ENCODE measurements around the gene HSPA6.
"Not testable (repeated sequence)": the region's sequence is repeated elsewhere in the genome, so short reads cannot be mapped to it uniquely, and the experiment has no call there.

HSPA6 gene

DNA sequence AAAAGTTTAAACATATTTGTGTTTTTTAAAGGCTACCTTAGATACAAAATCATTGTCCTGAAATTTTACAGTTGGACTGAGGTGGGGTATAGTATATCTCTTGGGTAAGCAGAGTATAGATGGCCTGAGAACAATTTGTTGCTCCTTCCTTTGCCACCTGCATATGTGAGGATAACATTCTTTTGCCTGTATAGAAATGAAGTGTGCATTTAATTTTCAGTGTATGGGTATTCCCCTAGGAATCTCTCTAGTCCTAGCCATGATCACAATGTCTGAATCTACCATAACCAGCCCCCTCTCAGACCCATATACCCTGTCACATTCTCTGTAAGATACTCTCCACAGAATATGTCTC lies 21.0 kb upstream of the HSPA6 start:
- CTCF ChIA-PET, result interaction anchor here (1.8 kb wide), 1 partner anchor 16 kb away, joined by 9 read pairs; no protein-coding TSS in a partner anchor
- no peak for DNase-seq (ENCODE audit: extremely low spot score)
- TF ChIP-seq, protein P1, sequence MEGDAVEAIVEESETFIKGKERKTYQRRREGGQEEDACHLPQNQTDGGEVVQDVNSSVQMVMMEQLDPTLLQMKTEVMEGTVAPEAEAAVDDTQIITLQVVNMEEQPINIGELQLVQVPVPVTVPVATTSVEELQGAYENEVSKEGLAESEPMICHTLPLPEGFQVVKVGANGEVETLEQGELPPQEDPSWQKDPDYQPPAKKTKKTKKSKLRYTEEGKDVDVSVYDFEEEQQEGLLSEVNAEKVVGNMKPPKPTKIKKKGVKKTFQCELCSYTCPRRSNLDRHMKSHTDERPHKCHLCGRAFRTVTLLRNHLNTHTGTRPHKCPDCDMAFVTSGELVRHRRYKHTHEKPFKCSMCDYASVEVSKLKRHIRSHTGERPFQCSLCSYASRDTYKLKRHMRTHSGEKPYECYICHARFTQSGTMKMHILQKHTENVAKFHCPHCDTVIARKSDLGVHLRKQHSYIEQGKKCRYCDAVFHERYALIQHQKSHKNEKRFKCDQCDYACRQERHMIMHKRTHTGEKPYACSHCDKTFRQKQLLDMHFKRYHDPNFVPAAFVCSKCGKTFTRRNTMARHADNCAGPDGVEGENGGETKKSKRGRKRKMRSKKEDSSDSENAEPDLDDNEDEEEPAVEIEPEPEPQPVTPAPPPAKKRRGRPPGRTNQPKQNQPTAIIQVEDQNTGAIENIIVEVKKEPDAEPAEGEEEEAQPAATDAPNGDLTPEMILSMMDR (IDR thresholded peaks at IDR 0.05; ENCODE audit: control extremely low read depth, extremely low read depth, low read depth, missing control alignments), result no peak
- POLR2A ChIA-PET, result no interaction called here

DNA sequence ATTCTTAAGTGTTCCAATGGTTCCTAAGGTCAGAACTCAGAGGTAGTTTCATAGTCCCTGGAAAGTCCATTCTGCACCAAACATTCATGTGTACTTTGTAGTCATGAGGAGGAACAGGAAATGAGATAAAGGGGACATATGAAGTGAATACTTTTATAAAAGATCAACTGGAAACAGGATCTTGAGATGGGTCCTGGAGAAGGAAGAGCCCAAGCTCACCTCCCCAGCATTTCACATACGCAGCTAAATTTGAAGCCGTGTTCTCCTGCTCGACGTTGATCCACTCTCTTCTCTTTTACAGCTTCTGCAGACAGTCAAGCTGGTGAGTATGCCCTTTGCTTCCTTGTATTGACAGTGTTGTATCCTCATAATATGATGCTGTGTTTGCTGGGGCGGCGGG lies 18.7 kb upstream of the HSPA6 start:
- ChIA-PET POLR2A (no interaction called here), CTCF (interaction anchor here (1.2 to 3.1 kb wide), 5 partner anchors 11 to 18 kb away, joined by 3 to 14 read pairs (median 7); no protein-coding TSS in a partner anchor)
- TF ChIP-seq, protein P1 (IDR thresholded peaks at IDR 0.05; ENCODE audit: control extremely low read depth, extremely low read depth, low read depth, missing control alignments), result no peak
- no peak for DNase-seq (ENCODE audit: extremely low spot score)

DNA sequence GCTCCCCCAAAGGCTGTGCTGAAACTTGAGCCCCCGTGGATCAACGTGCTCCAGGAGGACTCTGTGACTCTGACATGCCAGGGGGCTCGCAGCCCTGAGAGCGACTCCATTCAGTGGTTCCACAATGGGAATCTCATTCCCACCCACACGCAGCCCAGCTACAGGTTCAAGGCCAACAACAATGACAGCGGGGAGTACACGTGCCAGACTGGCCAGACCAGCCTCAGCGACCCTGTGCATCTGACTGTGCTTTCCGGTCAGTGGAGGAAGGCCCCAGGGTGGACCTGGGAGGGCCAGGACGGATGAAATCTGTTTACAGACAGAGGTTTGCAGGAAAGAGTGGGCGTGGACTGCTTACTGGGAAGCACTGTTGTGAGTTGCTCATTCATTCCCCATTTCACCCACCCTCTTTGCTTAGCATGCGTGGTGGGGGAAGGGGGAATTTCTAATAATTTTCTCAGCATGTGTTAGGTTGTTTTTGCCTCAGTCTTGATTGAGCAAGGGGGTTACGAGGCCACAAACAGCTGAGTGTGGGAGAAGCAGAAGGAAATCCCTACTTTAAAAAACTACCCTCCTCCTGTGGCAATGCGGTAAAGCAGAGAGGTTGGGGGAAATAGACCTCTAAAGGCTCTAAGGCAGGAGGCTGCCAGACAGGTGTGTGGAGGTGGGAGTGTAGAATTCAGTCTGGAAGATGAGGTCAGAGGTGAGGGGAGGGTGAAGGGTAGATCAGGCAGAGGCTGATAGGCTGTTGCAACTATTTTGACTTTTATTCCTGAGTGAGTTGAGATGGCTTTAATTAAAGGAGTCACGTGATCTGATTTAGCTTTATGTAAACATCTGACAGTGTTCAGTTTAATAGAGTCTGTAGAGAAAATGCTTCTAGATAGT lies 17.8 kb upstream of the HSPA6 start:
- POLR2A ChIA-PET, result no interaction called here
- CTCF ChIA-PET, result interaction anchor here (1.2 to 3.1 kb wide), 5 partner anchors 10 to 19 kb away, joined by 3 to 14 read pairs (median 7); no protein-coding TSS in a partner anchor
- TF ChIP-seq, protein P1 (IDR thresholded peaks at IDR 0.05; ENCODE audit: control extremely low read depth, extremely low read depth, low read depth, missing control alignments), result no peak
- no peak for DNase-seq (ENCODE audit: extremely low spot score)

DNA sequence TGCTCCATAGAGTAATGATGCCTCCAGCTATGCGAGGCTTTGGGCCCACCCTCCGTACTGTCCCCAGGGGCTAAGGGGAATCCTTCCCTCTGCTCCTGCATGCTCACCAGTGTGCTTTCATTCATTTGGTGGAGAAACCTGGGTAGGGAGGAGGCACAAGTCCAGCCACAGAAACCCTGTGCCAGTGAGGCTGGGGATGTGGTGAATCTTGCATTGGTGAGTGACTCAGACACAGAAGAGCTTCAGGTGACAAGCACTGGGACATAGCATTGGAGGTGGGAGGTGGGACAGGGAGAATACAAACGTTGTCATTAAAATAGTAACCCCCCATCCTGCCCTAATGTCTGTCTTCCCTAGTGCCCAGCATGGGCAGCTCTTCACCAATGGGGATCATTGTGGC lies 13.9 kb upstream of the HSPA6 start:
- DNase-seq (ENCODE audit: extremely low spot score), result no peak
- TF ChIP-seq, protein P1 (IDR thresholded peaks at IDR 0.05; ENCODE audit: control extremely low read depth, extremely low read depth, low read depth, missing control alignments), result no peak
- CTCF ChIA-PET, result no interaction called here
- POLR2A ChIA-PET, result no interaction called here

DNA sequence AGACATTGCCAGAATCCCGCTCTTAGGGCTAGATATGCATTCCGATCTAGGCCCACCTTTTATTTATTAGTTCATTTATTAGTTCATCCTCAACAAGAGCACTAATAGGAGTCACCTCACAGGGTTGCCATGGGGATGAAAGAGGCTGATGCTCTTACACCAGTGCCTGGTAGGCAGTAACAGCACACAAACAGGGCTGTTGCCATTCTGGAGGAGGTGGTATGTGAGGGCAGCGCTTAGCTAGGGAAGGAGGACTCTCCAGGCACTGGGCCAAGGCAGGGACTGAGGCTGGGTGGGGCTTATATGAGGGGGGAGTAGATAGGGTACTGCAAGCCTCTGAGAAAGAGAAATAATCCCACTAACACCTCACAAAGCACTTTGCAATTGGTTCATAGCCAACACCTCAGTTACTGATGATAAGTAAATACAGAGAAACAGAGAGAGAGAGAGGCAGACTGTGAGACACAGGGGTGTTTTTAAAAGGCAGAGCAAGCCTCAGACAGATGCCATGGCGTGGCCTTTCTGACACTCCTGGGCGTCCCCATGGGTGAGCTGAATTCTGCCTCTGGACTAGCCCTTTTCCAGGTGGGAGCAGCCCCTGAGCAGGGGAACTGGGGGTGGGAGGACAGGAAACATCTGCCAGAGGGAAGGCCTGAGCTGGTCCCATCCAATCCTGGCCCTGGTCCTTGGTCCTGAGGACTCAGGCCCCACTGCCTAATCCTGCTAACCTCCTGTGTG lies 13.2 kb upstream of the HSPA6 start:
- ChIA-PET POLR2A (no interaction called here), CTCF (no interaction called here)
- TF ChIP-seq, protein P1 (IDR thresholded peaks at IDR 0.05; ENCODE audit: control extremely low read depth, extremely low read depth, low read depth, missing control alignments), result no peak
- DNase-seq (ENCODE audit: extremely low spot score), result no peak

DNA sequence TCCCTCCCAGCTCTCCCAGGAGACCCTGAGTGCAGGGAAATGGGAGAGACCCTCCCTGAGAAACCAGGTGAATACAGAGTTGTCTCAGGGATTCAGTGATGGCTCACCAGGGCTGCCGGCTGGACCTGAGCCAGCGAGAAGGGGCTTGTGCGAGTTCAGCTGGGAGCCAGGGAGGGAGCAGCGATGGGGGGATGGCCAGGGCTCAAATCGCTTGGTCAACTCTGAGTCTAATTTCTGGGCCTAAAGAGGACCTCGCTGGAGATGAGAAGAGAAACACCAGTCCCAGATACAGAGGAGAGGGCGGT lies 12.6 kb upstream of the HSPA6 start:
- TF ChIP-seq, protein P1 (IDR thresholded peaks at IDR 0.05; ENCODE audit: control extremely low read depth, extremely low read depth, low read depth, missing control alignments), result no peak
- CTCF ChIA-PET, result no interaction called here
- POLR2A ChIA-PET, result no interaction called here

DNA sequence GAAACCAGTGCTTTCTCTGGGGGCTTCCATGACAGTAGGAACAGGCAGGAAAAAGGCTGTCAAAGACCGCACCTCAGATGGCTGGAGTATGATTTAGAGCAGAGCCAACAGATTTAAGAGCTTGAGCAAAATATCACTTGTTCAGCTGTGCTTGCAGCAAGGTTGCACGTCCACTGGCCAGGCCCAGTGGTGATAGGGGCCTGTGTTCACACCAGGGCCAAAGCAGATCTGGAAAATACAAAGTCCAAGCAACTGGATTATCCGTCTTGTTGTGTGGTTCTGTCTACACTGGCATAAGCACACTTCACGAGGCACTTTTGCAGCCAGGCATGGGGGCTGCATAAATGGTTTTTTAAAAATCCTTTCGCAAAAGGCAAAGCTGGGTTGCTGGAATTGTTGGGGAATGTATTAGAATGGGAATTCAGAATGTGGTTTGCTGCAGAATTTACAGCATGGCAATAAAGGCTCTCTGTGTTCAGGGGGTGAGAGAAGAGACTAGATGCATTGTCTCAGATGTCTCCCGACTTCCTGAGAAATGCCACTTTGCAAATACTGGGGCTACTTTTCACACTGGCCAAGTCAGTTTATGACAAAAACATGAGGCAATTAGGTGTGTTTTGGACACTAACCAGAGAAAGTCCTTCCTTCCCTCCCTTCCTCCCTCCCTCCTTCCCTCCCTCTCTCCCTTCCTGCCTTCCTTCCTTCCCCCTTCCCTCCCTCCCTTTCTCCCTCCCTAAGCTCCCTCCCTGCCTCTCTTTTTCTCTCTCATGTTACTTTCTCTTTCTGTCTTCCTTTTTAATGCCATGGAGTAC lies 11.5 kb upstream of the HSPA6 start:
- CTCF ChIA-PET, POLR2A ChIA-PET: not testable (repeated sequence)

More for the DNA sequence above, 12.6 kb upstream of the HSPA6 start:
- DNase-seq (ENCODE audit: extremely low spot score), result no peak

DNA sequence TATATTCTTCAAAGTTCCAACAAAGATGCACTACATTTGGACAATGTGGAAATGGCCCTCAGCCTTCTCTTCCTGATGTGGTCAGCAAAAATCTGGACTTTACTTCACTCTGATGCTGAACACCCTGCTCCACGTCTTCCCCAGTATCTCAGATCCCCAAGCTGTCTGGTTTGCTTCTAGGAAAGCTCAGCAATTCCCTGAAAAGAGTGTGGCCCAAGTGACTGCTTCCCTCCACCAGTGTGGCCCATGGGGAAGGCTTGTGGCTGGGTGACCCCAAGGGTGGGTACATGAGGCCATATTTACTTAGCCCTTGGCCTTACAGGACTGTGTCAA lies 10.9 kb upstream of the HSPA6 start:
- CTCF ChIA-PET; DNase-seq (ENCODE audit: extremely low spot score); POLR2A ChIA-PET: not testable (repeated sequence)

More for the DNA sequence above, 11.5 kb upstream of the HSPA6 start:
- not testable (repeated sequence) for DNase-seq (ENCODE audit: extremely low spot score)

DNA sequence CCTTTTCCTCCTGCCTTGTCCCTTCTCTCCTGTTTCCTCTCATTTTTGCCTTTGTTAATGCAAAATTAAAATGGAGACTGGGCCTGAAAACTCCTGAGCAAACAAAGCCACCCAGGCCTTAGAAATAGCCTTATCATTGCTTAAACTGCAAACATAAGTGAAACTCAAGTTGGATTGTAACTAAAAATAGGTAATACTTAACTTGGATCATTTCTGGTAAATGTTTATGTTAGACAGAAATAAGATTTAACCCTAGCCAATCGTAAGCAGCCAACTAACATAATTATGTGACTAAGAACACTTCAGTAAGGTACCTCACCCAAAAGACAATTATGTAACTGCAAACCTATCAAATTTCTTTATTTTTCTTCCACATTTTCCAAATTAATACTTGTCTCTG lies 10.4 kb upstream of the HSPA6 start:
- POLR2A ChIA-PET; CTCF ChIA-PET; DNase-seq (ENCODE audit: extremely low spot score): not testable (repeated sequence)
